NCI-H1092 (cell line): ENCODE results near the gene KLHL13.
"Not testable (repeated sequence)": the region's sequence is repeated elsewhere in the genome, so short reads cannot be mapped to it uniquely, and the experiment has no call there.

Experiments
- DNase-seq: peaks from one replicate; lab custom pipeline; 2025; lab: John Stamatoyannopoulos, UW

KLHL13 gene

GRCh38 chrX:117990438-117990837 lies 126.2 kb downstream of the KLHL13 start:
- DNase-seq = no peak

DNA sequence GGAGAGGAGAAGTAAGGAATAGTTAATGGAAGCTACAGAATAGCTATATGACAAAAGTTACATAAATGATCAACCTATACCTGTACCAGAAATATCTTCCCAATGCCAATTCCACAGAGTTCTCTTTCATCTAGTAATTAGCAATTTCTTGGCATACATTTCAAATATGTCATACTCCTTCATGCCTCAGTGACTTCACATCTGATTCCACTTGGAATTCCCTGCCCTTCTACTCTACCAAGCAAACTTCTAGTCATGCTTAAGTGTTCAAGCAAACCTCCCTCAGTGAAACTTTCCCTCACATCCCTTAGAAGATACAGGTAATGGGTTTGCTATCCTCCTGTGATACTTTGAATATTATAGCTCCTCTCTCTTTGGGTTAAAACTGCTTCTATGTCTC lies 127.1 kb downstream of the KLHL13 start:
- DNase-seq = no peak

DNA sequence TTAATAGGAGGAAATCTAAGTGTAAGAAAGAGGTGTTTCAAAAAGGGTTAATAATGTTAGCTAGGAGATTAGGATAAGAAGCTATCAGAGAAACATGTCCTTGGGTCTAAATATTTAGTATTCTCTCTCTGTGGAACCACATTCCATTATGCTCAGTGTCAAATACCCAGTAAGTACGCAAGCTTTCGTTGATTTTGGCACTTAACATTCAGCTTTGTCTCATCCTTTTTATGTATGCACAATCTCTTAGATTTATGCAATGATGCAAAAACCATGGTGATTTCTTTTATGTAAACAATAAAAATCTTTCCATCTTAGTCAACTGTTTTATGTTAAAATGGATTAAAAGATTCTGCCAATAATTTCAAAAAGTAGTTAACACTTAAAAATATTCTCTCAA lies 129.2 kb downstream of the KLHL13 start:
- DNase-seq = no peak

DNA sequence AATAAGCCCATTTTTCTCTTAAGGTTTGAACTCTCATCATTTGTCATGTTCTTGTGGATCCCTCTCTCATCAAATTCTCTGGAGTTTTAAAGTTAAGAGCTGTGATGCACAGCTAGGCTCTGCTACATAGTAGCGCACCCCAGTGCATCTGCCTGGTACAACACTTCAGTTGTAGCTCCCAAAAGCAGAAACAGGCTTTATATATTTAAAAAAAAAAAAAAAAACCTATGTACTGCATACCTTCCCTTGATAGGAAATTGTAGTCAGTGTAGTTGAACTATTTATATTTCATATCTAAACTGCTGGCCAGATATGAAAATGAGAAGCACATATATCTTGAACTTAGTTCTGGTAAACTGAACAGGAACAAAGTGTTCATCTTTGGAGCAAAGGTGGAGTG lies 131.4 kb downstream of the KLHL13 start:
- DNase-seq = no peak

DNA sequence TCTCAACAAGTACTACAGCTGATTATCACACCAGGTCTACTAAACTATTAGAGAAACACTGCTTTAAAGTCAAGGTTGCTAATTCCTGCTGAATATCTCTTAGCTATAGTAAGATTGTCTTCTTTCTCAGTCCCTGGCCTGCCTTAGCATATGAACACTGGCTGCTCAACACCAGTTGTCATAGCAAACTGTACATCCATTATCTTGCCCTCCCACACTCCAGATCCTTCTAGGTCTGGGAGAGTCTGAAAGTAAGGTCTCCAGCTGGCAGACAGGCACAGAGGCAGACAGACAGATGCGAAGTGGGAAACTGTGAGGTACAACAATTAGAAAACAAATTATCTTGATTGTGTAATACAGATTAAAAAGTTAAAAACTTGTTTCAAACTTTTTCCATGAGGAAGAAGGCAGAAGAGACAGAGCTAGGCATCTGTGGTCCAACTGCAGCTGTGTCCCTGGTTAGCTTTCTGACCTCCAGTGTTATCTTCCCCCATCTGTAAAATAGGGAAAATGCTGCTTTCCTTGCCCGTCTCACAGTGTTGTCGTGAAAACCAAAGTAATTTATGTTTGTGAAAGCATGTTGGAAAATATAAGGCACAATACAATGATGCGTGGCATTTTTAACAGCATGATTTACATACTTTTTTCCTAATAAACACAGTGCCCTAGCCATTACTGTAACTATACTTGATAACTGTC lies 133.8 kb downstream of the KLHL13 start:
- no peak for DNase-seq

DNA sequence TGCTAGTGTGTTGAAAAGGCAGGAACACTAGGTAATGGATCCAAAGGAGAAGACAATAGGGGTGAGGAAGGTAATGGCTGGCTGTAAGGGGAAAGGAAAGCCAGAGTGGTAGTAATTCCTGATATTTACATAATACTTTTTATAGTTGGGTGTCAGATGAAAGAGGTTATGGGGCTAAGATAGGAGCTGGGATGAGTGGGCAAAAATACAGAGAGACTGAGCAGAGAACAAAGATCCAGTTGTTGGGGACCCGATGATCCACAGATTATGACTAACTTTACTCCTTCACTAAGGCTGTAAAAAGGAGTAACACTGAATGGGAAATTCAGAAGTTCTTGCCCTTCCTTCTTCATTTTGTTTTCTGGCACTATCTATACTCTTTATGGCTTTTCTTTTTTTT lies 138.2 kb downstream of the KLHL13 start:
- no peak for DNase-seq

DNA sequence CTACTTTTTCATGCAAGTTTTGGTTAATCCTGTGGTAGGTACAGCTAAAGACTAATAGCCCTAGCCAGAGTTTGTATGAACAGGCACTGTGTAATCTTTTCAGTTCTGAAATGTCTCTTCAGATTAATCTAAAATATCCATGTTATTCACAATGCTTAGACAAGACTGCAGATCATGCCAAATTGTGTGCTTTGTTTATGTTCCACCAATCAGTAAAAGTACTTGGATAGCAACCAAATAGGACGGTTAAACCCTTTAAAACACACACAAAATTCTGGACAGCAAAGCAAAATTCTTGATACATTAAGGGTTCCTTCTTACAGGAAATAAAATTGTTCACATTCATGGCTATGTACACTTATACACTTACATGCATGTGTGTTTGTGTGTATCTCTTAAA lies 139.1 kb downstream of the KLHL13 start:
- DNase-seq = no peak

GRCh38 chrX:117973110-117973807 lies 143.4 kb downstream of the KLHL13 start:
- no peak for DNase-seq

DNA sequence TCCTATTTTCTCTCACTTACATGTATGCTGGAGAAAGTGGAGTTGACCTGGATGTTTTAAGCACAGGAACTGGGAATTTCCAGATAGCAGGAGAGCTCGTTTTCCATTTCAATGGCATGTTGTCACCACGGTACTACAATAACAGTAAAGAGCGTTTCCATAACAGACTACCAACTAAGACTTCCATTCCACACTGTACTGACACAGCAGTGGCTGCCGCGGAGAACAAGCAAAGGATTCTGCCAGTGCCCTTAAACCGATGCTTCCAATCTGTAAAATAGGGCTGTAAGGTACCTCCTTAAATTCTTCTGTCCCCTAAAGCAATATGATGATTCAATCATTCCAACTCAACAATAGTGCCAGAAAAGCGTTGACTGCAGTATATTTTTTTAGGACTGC lies 143.9 kb downstream of the KLHL13 start:
- DNase-seq = no peak

- DNase-seq = no peak
Observed at GRCh38 chrX:117969782-117970181, 146.8 kb downstream of the KLHL13 start.

GRCh38 chrX:117969328-117969727 lies 147.3 kb downstream of the KLHL13 start:
- DNase-seq = no peak

DNA sequence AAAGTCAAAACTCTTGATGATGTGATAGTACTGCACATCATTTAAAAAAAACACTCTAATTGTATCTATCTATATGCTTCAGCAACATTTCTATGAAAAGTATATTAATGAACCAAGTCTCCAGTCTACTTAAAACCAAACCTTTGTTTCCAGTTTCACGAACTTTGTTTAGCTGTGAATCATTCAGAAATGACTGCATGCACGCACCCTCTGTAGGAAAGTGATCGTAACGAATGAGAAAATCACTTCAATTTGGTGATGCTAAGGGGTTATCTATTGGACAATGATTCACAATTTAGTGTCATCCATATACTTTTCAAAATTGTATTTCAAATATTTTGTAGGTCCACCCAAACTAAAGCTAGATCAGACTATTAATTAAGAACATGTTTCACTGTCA lies 157.6 kb downstream of the KLHL13 start:
- no peak for DNase-seq

DNA sequence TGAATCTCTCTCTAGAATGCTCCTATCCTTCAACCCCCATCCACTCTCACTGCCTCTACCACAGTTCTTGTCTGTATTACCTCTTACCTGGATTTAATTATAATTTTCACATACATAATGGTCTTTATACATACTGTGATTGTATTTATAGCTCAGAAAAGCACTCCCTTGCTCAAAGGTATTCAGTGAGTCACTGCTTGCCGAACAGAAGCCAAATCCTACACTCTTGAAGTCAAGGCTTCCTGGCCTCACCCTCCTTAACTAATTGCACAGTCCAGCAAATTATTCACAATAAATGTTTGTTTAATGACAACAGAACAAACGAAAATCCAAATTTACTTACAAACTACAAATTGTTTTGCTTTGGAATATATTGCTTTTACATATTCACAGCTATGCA lies 159.5 kb downstream of the KLHL13 start:
- no peak for DNase-seq

DNA sequence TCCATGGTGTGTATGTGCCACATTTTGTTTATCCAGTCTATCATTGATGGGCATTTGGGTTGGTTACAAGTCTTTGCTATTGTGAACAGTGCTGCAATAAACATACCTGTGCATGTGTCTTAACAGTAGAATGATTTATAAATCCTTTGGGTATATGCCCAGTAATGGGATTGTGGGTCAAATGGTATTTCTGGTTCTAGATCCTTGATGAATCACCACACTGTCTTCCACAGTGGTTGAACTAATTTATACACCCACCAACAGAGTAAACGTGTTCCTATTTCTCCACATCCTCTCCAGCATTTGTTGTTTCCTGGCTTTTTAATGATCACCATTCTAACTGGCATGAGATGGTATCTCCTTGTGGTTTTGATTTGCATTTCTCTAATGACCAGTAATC lies 177.3 kb downstream of the KLHL13 start:
- DNase-seq = not testable (repeated sequence)

DNA sequence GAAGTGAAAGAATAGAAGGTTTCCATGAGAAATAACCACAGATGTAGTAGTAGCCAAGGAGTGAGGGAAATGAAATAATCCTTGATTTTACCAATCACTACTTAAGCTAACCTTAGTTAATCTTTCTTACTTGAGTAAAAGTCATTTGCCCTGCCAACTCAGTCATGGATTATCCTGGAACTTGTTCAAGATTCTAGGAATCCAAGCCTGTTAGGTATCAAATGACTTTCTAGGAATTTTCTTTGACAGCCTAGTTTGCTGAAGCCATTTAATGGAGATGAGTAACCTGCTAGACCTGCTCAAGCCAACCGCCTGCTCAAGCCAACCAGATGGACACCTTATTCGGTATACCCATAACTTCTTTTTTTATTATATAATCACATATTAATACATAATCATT lies 180.5 kb downstream of the KLHL13 start:
- no peak for DNase-seq

- DNase-seq = not testable (repeated sequence)
Observed at GRCh38 chrX:117930116-117930515, 186.5 kb downstream of the KLHL13 start.

GRCh38 chrX:117919755-117920154 lies 196.9 kb downstream of the KLHL13 start:
- no peak for DNase-seq

DNA sequence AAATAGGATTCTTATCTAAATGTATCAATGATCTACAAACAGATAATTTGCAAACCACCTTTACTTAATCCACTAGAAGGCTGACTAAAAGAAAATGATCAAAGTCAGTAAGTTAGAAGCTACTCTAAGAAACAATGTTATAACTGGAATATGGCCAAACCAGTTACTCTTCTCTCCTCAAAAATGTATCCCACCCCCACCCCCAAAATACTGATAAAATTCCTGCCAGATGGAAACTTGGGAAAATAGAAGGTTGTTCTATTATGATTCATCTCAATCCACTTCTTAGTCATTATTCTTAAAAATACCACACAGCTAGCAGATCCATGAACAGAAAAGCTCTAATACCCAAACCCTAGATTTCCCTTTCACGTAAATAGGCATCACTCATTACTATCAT lies 206.4 kb downstream of the KLHL13 start:
- DNase-seq = no peak

- DNase-seq = no peak
Observed at GRCh38 chrX:117898226-117898625, 218.4 kb downstream of the KLHL13 start.

GRCh38 chrX:117895418-117895817 lies 221.2 kb downstream of the KLHL13 start:
- no peak for DNase-seq

DNA sequence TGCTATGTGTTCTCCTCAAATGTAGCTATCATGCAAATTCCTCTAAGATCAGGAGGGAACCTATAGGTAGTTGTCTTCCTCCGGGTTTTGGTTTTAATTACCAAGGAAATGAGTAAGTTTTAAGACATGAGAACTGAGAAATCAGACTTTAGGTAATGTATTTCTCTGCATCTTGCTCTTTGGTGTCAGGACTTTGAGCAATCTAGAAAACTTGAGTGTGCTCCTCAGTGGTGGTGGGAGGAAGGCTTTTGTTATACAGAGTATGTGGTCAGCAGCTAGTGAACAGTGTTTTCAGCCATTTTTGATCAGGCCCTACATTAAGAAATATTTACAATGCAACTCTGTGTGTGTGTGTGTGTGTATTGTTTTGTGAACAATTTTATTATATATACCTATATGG lies 224.1 kb downstream of the KLHL13 start:
- no peak for DNase-seq

DNA sequence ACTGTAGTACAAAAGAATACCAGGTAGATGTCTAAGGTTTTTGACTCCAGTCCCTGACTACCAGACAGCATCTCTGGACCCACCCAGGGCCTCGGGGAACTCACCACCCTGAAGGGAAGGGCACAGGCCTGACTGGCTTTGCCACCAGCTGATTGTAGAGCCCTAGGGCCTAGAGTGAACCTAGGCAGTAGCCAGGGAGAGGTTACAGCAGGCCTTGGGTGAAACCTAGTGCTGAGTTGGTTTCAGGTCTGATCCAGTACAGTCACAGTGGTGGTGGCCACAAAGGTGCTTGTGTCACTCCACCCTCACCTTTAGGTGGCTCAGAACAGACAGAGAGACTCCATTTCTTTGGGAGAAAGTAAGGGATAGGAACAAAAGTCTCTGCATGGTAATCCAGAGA lies 244.8 kb downstream of the KLHL13 start:
- no peak for DNase-seq

GRCh38 chrX:117860517-117860916 lies 256.1 kb downstream of the KLHL13 start:
- no peak for DNase-seq

DNA sequence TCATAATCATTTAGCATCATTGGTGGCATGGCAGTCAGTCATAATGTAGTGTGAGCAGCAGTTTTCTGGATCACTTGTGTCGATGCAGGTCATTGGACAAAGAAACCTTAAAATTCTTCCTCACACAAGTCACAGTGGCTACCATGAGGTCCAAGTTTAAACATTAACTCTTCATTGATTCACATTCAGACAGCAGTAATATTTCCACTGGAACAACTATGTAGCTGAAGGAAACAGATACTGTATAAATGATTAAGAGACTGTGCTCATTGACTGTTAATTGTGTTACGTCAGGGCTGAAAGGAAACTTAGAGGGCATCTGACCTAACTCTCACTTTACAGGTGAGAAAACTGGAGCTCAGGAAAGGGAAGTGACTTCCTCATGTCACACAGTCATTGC lies 261.8 kb downstream of the KLHL13 start:
- no peak for DNase-seq
